Kidney epithelial cell (primary cell): ENCODE data around the gene CITED4. TPM values are rescaled to one million over a fixed set of nuclear protein-coding genes. Genes with fewer than 3 reads are reported as not detected.
A peak's percentile ranks its signal among the peaks of the same experiment; 100 is the strongest.

ENCODE experiments used
- DNase-seq: peaks from one replicate; pipeline ENCODE4 v3.0.0-alpha.2; 2010; ENCODE audit warnings: low read depth
- H3K27me3 ChIP-seq: 2 replicates; pipeline ENCODE4 v1.6.0; 2011; ENCODE audit warnings: low read length; ENCODE audit not compliant: control insufficient read depth, insufficient read depth
- H3K36me3 ChIP-seq: 2 replicates; pipeline ENCODE4 v1.5.1; 2011; ENCODE audit warnings: low read length; ENCODE audit not compliant: control insufficient read depth, insufficient read depth
- H3K4me3 ChIP-seq: 2 replicates; pipeline ENCODE4 v1.5.1; 2011; ENCODE audit warnings: low read depth, mild to moderate bottlenecking, control low read depth, low read length
- total RNA-seq: library from RNA; depleted of rRNA; stranded (reverse); fragments of >200 nt; gene quantifications from 2 replicates; pipeline ENCODE4 v1.2.3, GENCODE V29; 2015
- TF ChIP-seq, protein P1 (sequence below): IDR thresholded peaks from 2 replicates; pipeline ENCODE4 v1.5.1; 2011; ENCODE audit warnings: mild to moderate bottlenecking, moderate library complexity, low read length, control low read depth, inconsistent platforms; ENCODE audit not compliant: insufficient read depth, poor library complexity, severe bottlenecking

Gene CITED4
- total RNA-seq, 1 donor from 2014 or later: 31.0 TPM

- TF ChIP-seq, protein P1, sequence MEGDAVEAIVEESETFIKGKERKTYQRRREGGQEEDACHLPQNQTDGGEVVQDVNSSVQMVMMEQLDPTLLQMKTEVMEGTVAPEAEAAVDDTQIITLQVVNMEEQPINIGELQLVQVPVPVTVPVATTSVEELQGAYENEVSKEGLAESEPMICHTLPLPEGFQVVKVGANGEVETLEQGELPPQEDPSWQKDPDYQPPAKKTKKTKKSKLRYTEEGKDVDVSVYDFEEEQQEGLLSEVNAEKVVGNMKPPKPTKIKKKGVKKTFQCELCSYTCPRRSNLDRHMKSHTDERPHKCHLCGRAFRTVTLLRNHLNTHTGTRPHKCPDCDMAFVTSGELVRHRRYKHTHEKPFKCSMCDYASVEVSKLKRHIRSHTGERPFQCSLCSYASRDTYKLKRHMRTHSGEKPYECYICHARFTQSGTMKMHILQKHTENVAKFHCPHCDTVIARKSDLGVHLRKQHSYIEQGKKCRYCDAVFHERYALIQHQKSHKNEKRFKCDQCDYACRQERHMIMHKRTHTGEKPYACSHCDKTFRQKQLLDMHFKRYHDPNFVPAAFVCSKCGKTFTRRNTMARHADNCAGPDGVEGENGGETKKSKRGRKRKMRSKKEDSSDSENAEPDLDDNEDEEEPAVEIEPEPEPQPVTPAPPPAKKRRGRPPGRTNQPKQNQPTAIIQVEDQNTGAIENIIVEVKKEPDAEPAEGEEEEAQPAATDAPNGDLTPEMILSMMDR: no peak
- no peak overlapping the region for H3K4me3 ChIP-seq
- H3K27me3 ChIP-seq: peaks cover 8% of the 10 kb centered on the region
- no peak for DNase-seq
- H3K36me3 ChIP-seq: no peaks in the 10 kb centered on the region
Observed at GRCh38 chr1:40820251-40820797, 41.8 kb downstream of the CITED4 start.

DNA sequence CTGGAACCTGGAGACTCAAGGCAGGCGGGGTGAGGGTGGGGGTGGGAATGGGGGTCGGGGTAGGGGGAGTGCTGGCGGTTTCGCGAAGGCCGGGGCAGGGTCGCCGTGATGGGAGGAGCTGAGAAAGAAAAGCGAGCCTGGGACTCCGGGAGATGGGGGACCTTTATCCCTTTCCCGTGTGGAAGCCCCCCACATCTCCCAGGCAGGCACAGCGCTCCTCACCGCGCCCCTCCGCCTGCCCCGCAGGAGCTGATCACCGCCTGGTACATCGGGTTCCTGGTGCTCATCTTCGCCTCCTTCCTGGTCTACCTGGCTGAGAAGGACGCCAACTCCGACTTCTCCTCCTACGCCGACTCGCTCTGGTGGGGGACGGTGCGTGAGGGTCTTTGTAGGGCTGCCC lies 43.1 kb downstream of the CITED4 start:
- H3K27me3 ChIP-seq: peaks cover 8% of the 10 kb centered on the region
- no peaks in the 10 kb centered on the region for H3K36me3 ChIP-seq
- no peak overlapping the region for H3K4me3 ChIP-seq
- no peak for DNase-seq
- TF ChIP-seq, protein P1: no peak

- H3K36me3 ChIP-seq: no peaks in the 10 kb centered on the region
- TF ChIP-seq, protein P1: no peak
- peaks cover 8% of the 10 kb centered on the region for H3K27me3 ChIP-seq
- H3K4me3 ChIP-seq: peak overlapping the region; percentile 33
- no peak for DNase-seq
Observed at GRCh38 chr1:40818264-40818961, 43.8 kb downstream of the CITED4 start.

DNA sequence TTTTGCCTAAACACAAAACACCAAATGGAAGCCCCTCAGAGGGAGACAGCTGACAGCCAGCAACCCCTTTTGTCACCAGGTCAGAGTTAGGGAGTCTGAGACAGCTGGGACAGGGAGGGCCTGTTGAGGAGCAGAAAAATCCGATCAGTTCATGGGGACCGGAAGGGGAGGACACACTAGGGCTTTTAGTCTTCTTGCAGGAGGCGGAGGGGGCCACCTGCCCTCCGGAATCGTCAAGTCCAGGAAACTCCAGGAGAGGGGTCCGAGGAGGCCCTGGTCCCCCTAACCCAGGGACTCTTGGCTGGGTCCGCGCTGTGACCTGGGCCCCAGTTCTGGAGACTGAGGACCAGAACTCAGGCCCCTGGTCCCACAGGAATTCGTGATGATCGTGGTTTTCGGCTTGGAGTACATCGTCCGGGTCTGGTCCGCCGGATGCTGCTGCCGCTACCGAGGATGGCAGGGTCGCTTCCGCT lies 44.3 kb downstream of the CITED4 start:
- no peaks in the 10 kb centered on the region for H3K36me3 ChIP-seq
- TF ChIP-seq, protein P1: no peak
- H3K27me3 ChIP-seq: peaks cover 8% of the 10 kb centered on the region
- no peak for DNase-seq
- H3K4me3 ChIP-seq: no peak overlapping the region

- TF ChIP-seq, protein P1: no peak
- H3K36me3 ChIP-seq: no peaks in the 10 kb centered on the region
- H3K27me3 ChIP-seq: peaks cover 8% of the 10 kb centered on the region
- H3K4me3 ChIP-seq: no peak overlapping the region
- DNase-seq: no peak
Observed at GRCh38 chr1:40815420-40815819, 46.7 kb downstream of the CITED4 start.

Other genes starting within 250 kb of the CITED4 start
- 2.9 and 3.2 TPM in 2 replicates for gene RIMS3, start 196.7 kb downstream of the CITED4 start, total RNA-seq
- gene NFYC, start 170.7 kb downstream of the CITED4 start, total RNA-seq: 44.0 and 44.4 TPM in 2 replicates
- gene KCNQ4, start 78.6 kb downstream of the CITED4 start, total RNA-seq: 2.8 and 3.4 TPM in 2 replicates
- 51.6 and 59.8 TPM in 2 replicates for gene CTPS1, start 117.3 kb upstream of the CITED4 start, total RNA-seq
- gene SLFNL1, start 159.4 kb upstream of the CITED4 start, total RNA-seq: 0.41 TPM in 1 of 2 replicates, not detected in the other